OCI-LY3 (cell line): ENCODE results near the gene TBC1D16.

Experiments
- H2AFZ ChIP-seq: fragments of 200-600, 300-600 bp; shearing (Covaris generic); 2 replicates; pipeline ENCODE4 v1.6.0; 2014; ENCODE audit warnings: antibody characterized with exemption, low read depth, low read length
- H3K27ac ChIP-seq: fragments of 200-600, 300-600 bp; sonication (generic); 2 replicates; pipeline ENCODE4 v1.5.1; 2014; ENCODE audit warnings: mild to moderate bottlenecking, low read length, moderate library complexity, mixed read lengths
- H3K27me3 ChIP-seq: fragments of 200-600, 300-600 bp; sonication (generic); 2 replicates; pipeline ENCODE4 v1.6.1; 2014; ENCODE audit warnings: low read depth, low read length, mixed read lengths
- H3K36me3 ChIP-seq: fragments of 200-600, 300-600 bp; sonication (generic); replicated peaks from 2 replicates; pipeline ENCODE3; 2014; ENCODE audit warnings: low read depth, low read length, mixed read lengths
- H3K4me1 ChIP-seq: fragments of 300-600, 200-600 bp; sonication (generic); 2 replicates; pipeline ENCODE4 v1.6.1; 2014; ENCODE audit warnings: low read length, mixed read lengths
- H3K4me2 ChIP-seq: fragments of 200-600, 300-600 bp; sonication (generic); 2 replicates; pipeline ENCODE4 v1.6.1; 2014; ENCODE audit warnings: low read length, mixed read lengths
- H3K4me3 ChIP-seq: fragments of 300-600, 200-600 bp; sonication (generic); 2 replicates; pipeline ENCODE4 v1.5.1; 2014; ENCODE audit warnings: antibody characterized with exemption, mild to moderate bottlenecking, low read length, moderate library complexity
- H3K79me2 ChIP-seq: fragments of 300-600, 200-600 bp; shearing (Covaris generic); 2 replicates; pipeline ENCODE4 v1.6.1; 2014; ENCODE audit warnings: mild to moderate bottlenecking, low read length, mixed read lengths
- H3K9ac ChIP-seq: fragments of 300-600, 200-600 bp; shearing (Covaris generic); 2 replicates; pipeline ENCODE4 v1.6.0; 2014; ENCODE audit warnings: mild to moderate bottlenecking, low read length, moderate library complexity
- H3K9me3 ChIP-seq: fragments of 200-600, 300-600 bp; shearing (Covaris generic); 2 replicates; pipeline ENCODE4 v1.6.1; 2014; ENCODE audit warnings: low read length, mixed read lengths; ENCODE audit not compliant: insufficient read depth
- H4K20me1 ChIP-seq: fragments of 200-600, 300-600 bp; sonication (generic); 2 replicates; pipeline ENCODE4 v1.6.1; 2016; ENCODE audit warnings: low read length, mixed read lengths; ENCODE audit not compliant: insufficient read depth
- EZH2phosphoT487 ChIP-seq: fragments of 200-600 bp; shearing (Covaris generic); IDR thresholded peaks from 2 replicates; pipeline ENCODE4 v1.6.1; 2018; ENCODE audit warnings: antibody characterized with exemption, mixed run types, low read depth
- TF ChIP-seq, protein P1 (sequence below): fragments of 200-600, 300-600 bp; sonication (generic); IDR thresholded peaks from 2 replicates; pipeline ENCODE4 v1.5.1; 2014; ENCODE audit warnings: antibody characterized with exemption, low read length, low read depth

The TBC1D16 gene

DNA sequence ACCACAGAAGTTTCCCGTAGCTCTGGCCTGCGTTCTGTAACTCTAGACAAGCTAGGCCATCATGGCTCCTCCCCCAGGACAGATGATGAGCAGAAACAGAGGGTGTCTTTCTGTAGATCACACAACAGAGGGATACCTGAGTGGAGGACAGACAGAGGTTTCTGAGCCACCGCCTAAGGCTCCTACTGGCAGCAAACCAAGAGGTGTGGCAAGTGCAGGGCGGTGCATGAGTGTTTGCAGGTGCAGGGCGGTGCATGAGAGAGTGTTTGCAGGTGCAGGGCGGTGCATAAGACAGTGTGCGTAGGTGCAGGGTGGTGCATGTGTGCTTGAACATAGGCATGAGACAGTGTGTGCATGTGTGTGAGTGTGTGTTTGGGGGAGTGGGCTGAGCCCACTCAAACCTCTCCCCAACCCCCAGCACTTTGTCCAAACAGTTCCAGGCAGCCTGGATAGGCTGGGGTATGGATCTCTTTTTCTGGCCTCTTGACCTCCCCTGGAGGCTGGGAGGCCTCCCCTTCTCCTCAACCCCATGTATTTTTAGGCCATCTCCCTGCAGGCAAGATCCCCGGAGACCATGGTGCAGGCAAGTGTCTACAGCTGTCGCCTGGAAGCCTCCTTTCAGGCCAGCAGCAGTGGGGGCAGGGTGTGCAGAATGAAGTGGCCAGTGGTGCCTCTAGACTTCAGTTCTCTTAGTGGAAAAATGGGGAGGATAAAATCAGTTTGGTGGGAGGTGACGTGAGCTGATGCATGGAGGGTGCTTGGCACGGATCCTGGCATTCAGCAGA lies 143.0 kb downstream of the TBC1D16 start:
- TF ChIP-seq, protein P1, sequence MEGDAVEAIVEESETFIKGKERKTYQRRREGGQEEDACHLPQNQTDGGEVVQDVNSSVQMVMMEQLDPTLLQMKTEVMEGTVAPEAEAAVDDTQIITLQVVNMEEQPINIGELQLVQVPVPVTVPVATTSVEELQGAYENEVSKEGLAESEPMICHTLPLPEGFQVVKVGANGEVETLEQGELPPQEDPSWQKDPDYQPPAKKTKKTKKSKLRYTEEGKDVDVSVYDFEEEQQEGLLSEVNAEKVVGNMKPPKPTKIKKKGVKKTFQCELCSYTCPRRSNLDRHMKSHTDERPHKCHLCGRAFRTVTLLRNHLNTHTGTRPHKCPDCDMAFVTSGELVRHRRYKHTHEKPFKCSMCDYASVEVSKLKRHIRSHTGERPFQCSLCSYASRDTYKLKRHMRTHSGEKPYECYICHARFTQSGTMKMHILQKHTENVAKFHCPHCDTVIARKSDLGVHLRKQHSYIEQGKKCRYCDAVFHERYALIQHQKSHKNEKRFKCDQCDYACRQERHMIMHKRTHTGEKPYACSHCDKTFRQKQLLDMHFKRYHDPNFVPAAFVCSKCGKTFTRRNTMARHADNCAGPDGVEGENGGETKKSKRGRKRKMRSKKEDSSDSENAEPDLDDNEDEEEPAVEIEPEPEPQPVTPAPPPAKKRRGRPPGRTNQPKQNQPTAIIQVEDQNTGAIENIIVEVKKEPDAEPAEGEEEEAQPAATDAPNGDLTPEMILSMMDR = no peak
- TF ChIP-seq EZH2phosphoT487 = no peak
- H3K9ac ChIP-seq = no peak overlapping the region
- no peaks in the 10 kb centered on the region for H3K79me2 ChIP-seq
- no peak overlapping the region for H3K4me3 ChIP-seq
- no peak overlapping the region for H2AFZ ChIP-seq
- no peak overlapping the region for H3K4me2 ChIP-seq
- no peaks in the 10 kb centered on the region for H3K9me3 ChIP-seq
- peaks cover 4% of the 10 kb centered on the region; the same call in 1 of the 2 replicates for H3K27me3 ChIP-seq
- H4K20me1 ChIP-seq = no peaks in the 10 kb centered on the region
- peaks cover 10% of the 10 kb centered on the region for H3K4me1 ChIP-seq
- H3K27ac ChIP-seq = no peak overlapping the region
- H3K36me3 ChIP-seq = no peaks in the 10 kb centered on the region

DNA sequence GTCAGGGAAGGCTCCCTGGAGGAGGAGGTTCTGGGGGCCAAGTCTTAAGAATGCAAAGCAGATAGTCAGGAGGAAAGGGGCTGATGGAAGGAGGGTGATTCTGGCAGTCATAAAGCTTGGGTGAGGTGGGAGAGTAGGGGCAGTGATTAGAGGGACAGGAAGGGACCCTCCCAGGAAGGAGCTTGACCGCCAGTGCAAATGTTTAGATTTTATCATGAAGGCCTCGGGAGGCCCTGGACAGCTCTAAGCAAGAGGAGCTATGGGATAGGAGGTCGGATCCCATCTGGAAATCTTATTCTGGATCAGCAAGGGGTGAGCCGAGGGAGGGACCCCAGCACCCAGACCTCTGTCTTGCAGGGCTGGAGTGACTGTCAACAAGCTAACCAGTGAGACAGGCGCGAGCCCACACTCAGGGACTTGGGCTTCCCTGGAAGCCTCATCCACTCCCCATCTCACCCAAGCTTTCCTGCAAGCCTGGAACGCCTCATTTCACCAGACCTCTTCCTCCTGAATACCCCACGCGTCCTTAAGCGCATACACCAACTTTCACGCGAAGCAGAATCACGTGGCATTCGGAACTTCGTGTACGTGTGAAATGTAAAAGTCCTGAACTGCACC lies 144.4 kb downstream of the TBC1D16 start:
- Histone ChIP-seq H3K79me2 (no peaks in the 10 kb centered on the region), H3K4me1 (no peaks in the 10 kb centered on the region), H3K9me3 (no peaks in the 10 kb centered on the region), H3K4me3 (no peak overlapping the region), H3K9ac (no peak overlapping the region), H2AFZ (no peak overlapping the region), H3K4me2 (no peak overlapping the region), H3K27me3 (peaks cover 4% of the 10 kb centered on the region; the same call in 1 of the 2 replicates), H4K20me1 (no peaks in the 10 kb centered on the region), H3K27ac (no peak overlapping the region), H3K36me3 (no peaks in the 10 kb centered on the region)
- TF ChIP-seq, protein P1 = no peak
- TF ChIP-seq EZH2phosphoT487 = no peak

DNA sequence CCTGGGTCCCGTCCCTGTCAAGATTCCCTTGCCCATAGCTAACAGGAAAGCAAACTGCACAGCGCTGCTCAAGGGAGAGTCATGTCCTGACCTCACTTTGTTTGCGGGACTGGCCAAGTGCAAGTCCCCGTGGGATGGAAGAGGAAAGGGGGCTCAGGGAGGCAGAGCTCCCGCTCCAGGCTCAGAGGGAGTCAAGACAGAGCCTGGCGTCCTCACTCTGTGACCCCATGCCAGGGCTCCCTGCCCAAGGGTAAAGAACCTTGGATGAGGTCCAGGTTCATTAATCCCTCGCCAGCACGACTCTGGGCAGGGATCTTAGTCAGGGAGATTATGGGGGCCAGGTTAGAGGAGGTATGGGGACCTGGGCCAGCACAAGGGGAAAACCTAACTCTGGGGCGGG lies 145.0 kb downstream of the TBC1D16 start:
- peaks cover 4% of the 10 kb centered on the region; the same call in 1 of the 2 replicates for H3K27me3 ChIP-seq
- no peaks in the 10 kb centered on the region for H3K79me2 ChIP-seq

More for the DNA sequence above, 145.0 kb downstream of the TBC1D16 start:
- H2AFZ ChIP-seq = no peak overlapping the region
- H3K4me2 ChIP-seq = no peak overlapping the region
- H3K9ac ChIP-seq = no peak overlapping the region
- no peaks in the 10 kb centered on the region for H3K4me1 ChIP-seq
- H3K27ac ChIP-seq = no peak overlapping the region
- H3K9me3 ChIP-seq = no peaks in the 10 kb centered on the region
- TF ChIP-seq, protein P1 = no peak
- TF ChIP-seq EZH2phosphoT487 = no peak
- no peaks in the 10 kb centered on the region for H4K20me1 ChIP-seq
- H3K4me3 ChIP-seq = no peak overlapping the region
- no peaks in the 10 kb centered on the region for H3K36me3 ChIP-seq
